ENCODE measurements around the gene GPR139. TPM values are rescaled to one million over a fixed set of nuclear protein-coding genes. Genes with fewer than 3 reads are reported as not detected.

GPR139 gene
- total and polyA plus RNA-seq, 2 donors, result not detected

- Histone ChIP-seq H3K36me3 (ENCODE audit: insufficient read depth) (no peaks in the 10 kb centered on the region), H3K4me1 (ENCODE audit: insufficient read depth) (no peaks in the 10 kb centered on the region), H3K4me3 (ENCODE audit: low read depth, low read length) (no peak overlapping the region), H3K27ac (ENCODE audit: low read depth) (no peak overlapping the region)
- no peak for DNase-seq (ENCODE audit: extremely low spot score)
- WGBS, result 83% methylated on average over 17 of the region's 17 CpGs
Measured at GRCh38 chr16:19994466-19995170, 79.1 kb downstream of the GPR139 start.

GRCh38 chr16:19991614-19992013, 82.1 kb downstream of the GPR139 start:
- 58% methylated on average over 7 of the region's 7 CpGs for WGBS
- no peaks in the 10 kb centered on the region for H3K4me1 ChIP-seq (ENCODE audit: insufficient read depth)
- no peak for DNase-seq (ENCODE audit: extremely low spot score)
- H3K36me3 ChIP-seq (ENCODE audit: insufficient read depth), result no peaks in the 10 kb centered on the region
- no peak overlapping the region for H3K4me3 ChIP-seq (ENCODE audit: low read depth, low read length)
- H3K27ac ChIP-seq (ENCODE audit: low read depth), result no peak overlapping the region

- Histone ChIP-seq H3K4me3 (ENCODE audit: low read depth, low read length) (no peak overlapping the region), H3K4me1 (ENCODE audit: insufficient read depth) (no peaks in the 10 kb centered on the region), H3K36me3 (ENCODE audit: insufficient read depth) (no peaks in the 10 kb centered on the region), H3K27ac (ENCODE audit: low read depth) (no peak overlapping the region)
- 84% methylated on average over 3 of the region's 3 CpGs for WGBS
- DNase-seq (ENCODE audit: extremely low spot score), result no peak
Measured at GRCh38 chr16:19984135-19984534, 89.6 kb downstream of the GPR139 start.

Other genes with a start within 250 kb of the GPR139 start
- gene GPRC5B, start 189.0 kb downstream of the GPR139 start, total RNA-seq, result 14.5 TPM
- 29.6 TPM for gene GPRC5B, start 189.0 kb downstream of the GPR139 start, polyA plus RNA-seq